ENCODE results near the gene PPP1CA. TPM values are rescaled to one million over a fixed set of nuclear protein-coding genes. Genes with fewer than 3 reads are reported as not detected.
A peak's percentile ranks its signal among the peaks of the same experiment; 100 is the strongest.

The PPP1CA gene
- total RNA-seq, 5 donors from 2014 or later (not counting 1 experiment from before 2014, with no cell fraction given), result 118 to 198 (median 186) TPM

DNA sequence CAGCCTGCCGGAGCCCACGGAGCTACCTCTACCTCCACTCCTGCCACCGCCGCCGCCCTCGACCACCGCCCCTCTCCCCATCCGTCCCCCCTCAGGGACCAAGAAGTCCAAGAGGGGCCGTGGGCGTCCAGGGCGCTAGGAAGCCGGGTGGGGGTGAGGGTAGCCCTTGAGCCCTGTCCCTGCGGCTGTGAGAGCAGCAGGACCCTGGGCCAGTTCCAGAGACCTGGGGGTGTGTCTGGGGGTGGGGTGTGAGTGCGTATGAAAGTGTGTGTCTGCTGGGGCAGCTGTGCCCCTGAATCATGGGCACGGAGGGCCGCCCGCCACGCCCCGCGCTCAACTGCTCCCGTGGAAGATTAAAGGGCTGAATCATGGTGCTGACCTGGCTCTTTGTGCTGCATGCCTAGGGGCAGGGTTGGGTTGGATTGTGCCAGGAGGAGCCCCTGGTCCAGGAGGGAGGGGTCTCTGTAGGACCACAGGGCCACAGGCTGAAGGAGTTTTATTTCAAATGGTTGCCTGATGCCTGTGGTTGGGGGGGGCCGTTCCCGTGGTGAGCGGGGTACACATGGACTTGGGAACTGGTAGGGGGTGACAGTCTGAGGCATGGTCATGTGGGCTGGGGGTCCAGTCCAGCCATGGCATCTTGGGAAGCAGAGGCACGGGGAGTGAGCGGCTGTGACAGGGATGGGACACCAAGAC, 33.5 kb upstream of the PPP1CA start:
- DNase-seq (peak in 5 of 35 experiments; percentile 16 to 33 (median 21)), ATAC-seq (replicated peaks in 1 of 4) (no peak)
- no peaks in the 10 kb centered on the region for H3K9me3 ChIP-seq
- Mint-ChIP-seq H3K27me3 (no peaks in the 10 kb centered on the region), H3K27ac (peak overlapping the region; percentile 90 to 95), H3K4me1 (peaks cover 60 to 74% (median 64%) of the 10 kb centered on the region in 3 donors), H3K4me3 (peak overlapping the region; percentile 91 to 99 (median 92)), H3K36me3 (peaks cover 12% of the 10 kb centered on the region), H3K9me3 (no peaks in the 10 kb centered on the region)
- ChIA-PET POLR2A (no interaction called here), CTCF (no interaction called here)
- H3K4me3 ChIP-seq (ENCODE audit: control insufficient read depth in 1 of 2, extremely low read depth in 1 of 2, low read length in 1 of 2), result peak overlapping the region; percentile 60 to 77
- H3K4me1 ChIP-seq (ENCODE audit: control insufficient read depth in 1 of 2, extremely low read depth in 1 of 2, insufficient read depth in 2 of 2, low read length in 2 of 2), result peaks cover 31 to 89% of the 10 kb centered on the region in 2 experiments
- H3K36me3 ChIP-seq (ENCODE audit: control insufficient read depth in 2 of 2, extremely low read depth in 1 of 2, insufficient read depth in 1 of 2, low read length in 1 of 2), result peaks cover 20 to 57% of the 10 kb centered on the region in 2 donors
- peak overlapping the region; percentile 52 for H3K27ac ChIP-seq (ENCODE audit: low read length)
- H3K27me3 ChIP-seq (replicated peaks in 1 of 2; ENCODE audit: control insufficient read depth in 2 of 2, extremely low read depth in 1 of 2, insufficient read depth in 2 of 2, low read length in 1 of 2), result no peaks in the 10 kb centered on the region
- 26% methylated on average over 15 of the region's 26 CpGs for WGBS (ENCODE audit: insufficient coverage)

DNA sequence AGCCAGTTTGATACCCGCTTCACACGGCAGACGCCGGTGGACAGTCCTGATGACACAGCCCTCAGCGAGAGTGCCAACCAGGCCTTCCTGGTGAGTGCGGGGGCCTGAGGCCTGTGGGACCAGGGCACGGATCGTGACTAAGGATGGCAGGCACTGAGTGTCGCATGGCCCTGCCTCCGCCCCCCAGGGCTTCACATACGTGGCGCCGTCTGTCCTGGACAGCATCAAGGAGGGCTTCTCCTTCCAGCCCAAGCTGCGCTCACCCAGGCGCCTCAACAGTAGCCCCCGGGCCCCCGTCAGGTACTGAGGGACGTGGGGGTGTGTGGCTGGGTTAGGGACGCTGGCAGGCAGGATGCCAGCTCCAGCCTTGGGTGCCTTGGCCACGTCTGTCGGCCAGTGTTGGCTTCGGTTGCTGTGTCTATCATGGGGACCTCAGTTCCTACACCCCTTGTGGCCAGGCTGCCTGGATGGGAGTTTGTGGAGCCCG, 32.8 kb upstream of the PPP1CA start:
- Mint-ChIP-seq H3K36me3 (peaks cover 12% of the 10 kb centered on the region), H3K27ac (peak overlapping the region; percentile 85 to 89), H3K4me3 (peak overlapping the region; percentile 47 to 99 (median 66)), H3K4me1 (peaks cover 57 to 71% (median 59%) of the 10 kb centered on the region in 3 donors), H3K9me3 (no peaks in the 10 kb centered on the region), H3K27me3 (no peaks in the 10 kb centered on the region)
- Histone ChIP-seq H3K27me3 (replicated peaks in 1 of 2; ENCODE audit: control insufficient read depth in 2 of 2, extremely low read depth in 1 of 2, insufficient read depth in 2 of 2, low read length in 1 of 2) (no peaks in the 10 kb centered on the region), H3K4me3 (ENCODE audit: control insufficient read depth in 1 of 2, extremely low read depth in 1 of 2, low read length in 1 of 2) (peak overlapping the region; percentile 49 to 77), H3K27ac (ENCODE audit: low read length) (peak overlapping the region; percentile 52), H3K36me3 (ENCODE audit: control insufficient read depth in 2 of 2, extremely low read depth in 1 of 2, insufficient read depth in 1 of 2, low read length in 1 of 2) (peaks cover 20 to 57% of the 10 kb centered on the region in 2 donors), H3K4me1 (ENCODE audit: control insufficient read depth in 1 of 2, extremely low read depth in 1 of 2, insufficient read depth in 2 of 2, low read length in 2 of 2) (peaks cover 28 to 87% of the 10 kb centered on the region in 2 experiments), H3K9me3 (no peaks in the 10 kb centered on the region)
- ChIA-PET CTCF (no interaction called here), POLR2A (no interaction called here)
- DNase-seq (peak in 5 of 35 experiments; percentile 18 to 45 (median 28)), ATAC-seq (replicated peaks in 1 of 4) (no peak)
- 34% methylated on average over 15 of the region's 23 CpGs for WGBS (ENCODE audit: insufficient coverage)

- H3K9me3 Mint-ChIP-seq, result no peaks in the 10 kb centered on the region
- 50% methylated on average over 11 of the region's 22 CpGs for WGBS (ENCODE audit: insufficient coverage)
- POLR2A ChIA-PET, result no interaction called here
- ATAC-seq (replicated peaks in 1 of 4), result no peak
- peak in 3 of 35 experiments; percentile 13 to 45 (median 20) for DNase-seq
- H3K27me3 Mint-ChIP-seq, result no peaks in the 10 kb centered on the region
- peak overlapping the region; percentile 85 to 89 for H3K27ac Mint-ChIP-seq
- H3K36me3 Mint-ChIP-seq, result peaks cover 12% of the 10 kb centered on the region
- Histone ChIP-seq H3K27ac (ENCODE audit: low read length) (peak overlapping the region; percentile 52), H3K36me3 (ENCODE audit: control insufficient read depth in 2 of 2, extremely low read depth in 1 of 2, insufficient read depth in 1 of 2, low read length in 1 of 2) (peaks cover 20 to 57% of the 10 kb centered on the region in 2 donors), H3K9me3 (no peaks in the 10 kb centered on the region), H3K4me3 (ENCODE audit: control insufficient read depth in 1 of 2, extremely low read depth in 1 of 2, low read length in 1 of 2) (peak overlapping the region; percentile 29 to 77), H3K4me1 (ENCODE audit: control insufficient read depth in 1 of 2, extremely low read depth in 1 of 2, insufficient read depth in 2 of 2, low read length in 2 of 2) (peaks cover 26 to 87% of the 10 kb centered on the region in 2 experiments), H3K27me3 (replicated peaks in 1 of 2; ENCODE audit: control insufficient read depth in 2 of 2, extremely low read depth in 1 of 2, insufficient read depth in 2 of 2, low read length in 1 of 2) (no peaks in the 10 kb centered on the region)
- H3K4me1 Mint-ChIP-seq, result peaks cover 53 to 71% (median 57%) of the 10 kb centered on the region in 3 donors
- peak overlapping the region; percentile 47 to 99 (median 66) for H3K4me3 Mint-ChIP-seq
- CTCF ChIA-PET, result interaction anchor here (0.6 to 1.1 kb wide), 2 partner anchors 17 to 360 kb away, joined by 3 to 5 read pairs; no protein-coding TSS in a partner anchor
Observed at GRCh38 chr11:67433536-67434394, 32.1 kb upstream of the PPP1CA start.

GRCh38 chr11:67432655-67433349, 31.1 kb upstream of the PPP1CA start:
- Mint-ChIP-seq H3K27me3 (no peaks in the 10 kb centered on the region), H3K27ac (peak overlapping the region; percentile 85 to 89), H3K36me3 (peaks cover 12% of the 10 kb centered on the region), H3K9me3 (no peaks in the 10 kb centered on the region), H3K4me3 (peak overlapping the region in 2 of 3 donors; percentile 34 to 99), H3K4me1 (peaks cover 55 to 74% (median 58%) of the 10 kb centered on the region in 3 donors)
- Histone ChIP-seq H3K4me1 (ENCODE audit: control insufficient read depth in 1 of 2, extremely low read depth in 1 of 2, insufficient read depth in 2 of 2, low read length in 2 of 2) (peaks cover 27 to 83% of the 10 kb centered on the region in 2 experiments), H3K27me3 (replicated peaks in 1 of 2; ENCODE audit: control insufficient read depth in 2 of 2, extremely low read depth in 1 of 2, insufficient read depth in 2 of 2, low read length in 1 of 2) (no peaks in the 10 kb centered on the region), H3K4me3 (ENCODE audit: control insufficient read depth in 1 of 2, extremely low read depth in 1 of 2, low read length in 1 of 2) (no peak overlapping the region), H3K36me3 (ENCODE audit: control insufficient read depth in 2 of 2, extremely low read depth in 1 of 2, insufficient read depth in 1 of 2, low read length in 1 of 2) (peaks cover 20 to 57% of the 10 kb centered on the region in 2 donors), H3K27ac (ENCODE audit: low read length) (peak overlapping the region; percentile 52), H3K9me3 (no peaks in the 10 kb centered on the region)
- CTCF ChIA-PET, result interaction anchor here (0.6 to 1.1 kb wide), 3 partner anchors 10 to 359 kb away, joined by 3 to 5 read pairs (median 3); partner anchors contain the start of gene CORO1B (in 1 of the 2)
- POLR2A ChIA-PET, result no interaction called here
- DNase-seq (no peak), ATAC-seq (replicated peaks in 1 of 4) (no peak)
- 89% methylated on average over 9 of the region's 22 CpGs for WGBS (ENCODE audit: insufficient coverage)

DNA sequence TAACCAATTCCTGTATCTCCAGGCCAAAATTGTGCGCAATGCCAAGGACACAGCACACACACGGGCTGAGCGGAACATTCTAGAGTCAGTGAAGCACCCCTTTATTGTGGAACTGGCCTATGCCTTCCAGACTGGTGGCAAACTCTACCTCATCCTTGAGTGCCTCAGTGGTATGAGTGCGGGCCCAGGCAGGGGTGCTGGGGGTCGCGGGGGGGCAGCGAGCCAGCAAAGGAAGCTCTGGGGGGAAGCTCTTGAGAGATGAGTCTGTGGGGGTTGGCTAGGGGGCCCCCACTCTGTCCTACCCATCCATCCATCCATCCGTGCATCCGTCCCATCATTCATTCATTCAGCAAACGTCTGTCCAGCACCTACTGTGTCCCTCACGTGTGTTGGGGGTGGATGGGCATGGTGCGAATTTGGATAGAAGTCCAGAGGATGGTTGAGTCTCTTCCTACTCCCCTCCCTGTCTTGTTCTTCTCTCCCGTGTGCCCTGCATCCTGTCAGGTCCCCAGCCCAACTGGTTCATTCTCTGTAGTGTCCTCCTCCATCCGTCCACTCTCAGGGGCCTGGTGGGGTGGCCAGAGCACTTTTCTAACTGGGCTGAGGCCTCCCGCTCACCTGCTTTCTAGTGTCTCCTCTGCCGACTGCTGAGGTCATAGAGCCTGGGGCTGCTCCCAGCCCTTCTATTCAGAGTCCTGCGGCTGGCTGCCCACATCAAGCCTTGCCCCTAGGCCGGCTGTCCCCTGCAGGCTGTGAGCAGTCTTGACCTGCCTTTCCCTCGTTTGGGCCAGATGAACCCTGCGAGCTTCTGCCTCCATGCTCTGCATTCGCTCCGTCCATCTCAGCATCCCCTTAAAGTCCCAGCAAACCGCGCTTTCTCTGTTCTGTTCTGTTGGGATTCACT, 29.9 kb upstream of the PPP1CA start:
- H3K4me1 ChIP-seq (ENCODE audit: control insufficient read depth in 1 of 2, extremely low read depth in 1 of 2, insufficient read depth in 2 of 2, low read length in 2 of 2), result peaks cover 28 to 89% of the 10 kb centered on the region in 2 experiments
- no peaks in the 10 kb centered on the region for H3K27me3 Mint-ChIP-seq
- WGBS (ENCODE audit: insufficient coverage), result 92% methylated on average over 14 of the region's 24 CpGs
- H3K27ac Mint-ChIP-seq, result peak overlapping the region; percentile 81 to 83
- H3K9me3 Mint-ChIP-seq, result no peaks in the 10 kb centered on the region
- no peak overlapping the region for H3K27ac ChIP-seq (ENCODE audit: low read length)
- H3K27me3 ChIP-seq (replicated peaks in 1 of 2; ENCODE audit: control insufficient read depth in 2 of 2, extremely low read depth in 1 of 2, insufficient read depth in 2 of 2, low read length in 1 of 2), result no peaks in the 10 kb centered on the region
- H3K36me3 ChIP-seq (ENCODE audit: control insufficient read depth in 2 of 2, extremely low read depth in 1 of 2, insufficient read depth in 1 of 2, low read length in 1 of 2), result peaks cover 20 to 56% of the 10 kb centered on the region in 2 donors
- H3K4me3 Mint-ChIP-seq, result peak overlapping the region in 2 of 3 donors; percentile 21 to 53
- POLR2A ChIA-PET, result interaction anchor here in 1 of 2 donors (0.7 kb wide), 1 partner anchor 200 kb away, joined by 9 read pairs; no protein-coding TSS in a partner anchor
- H3K9me3 ChIP-seq, result no peaks in the 10 kb centered on the region
- ATAC-seq (replicated peaks in 1 of 4) (no peak), DNase-seq (no peak)
- H3K4me3 ChIP-seq (ENCODE audit: control insufficient read depth in 1 of 2, extremely low read depth in 1 of 2, low read length in 1 of 2), result no peak overlapping the region
- CTCF ChIA-PET, result interaction anchor here in 1 of 2 donors (0.6 to 1.5 kb wide), 3 partner anchors 12 to 34 kb away, joined by 3 read pairs; partner anchors contain the start of genes CORO1B and PPP1CA
- H3K4me1 Mint-ChIP-seq, result peaks cover 56 to 78% (median 64%) of the 10 kb centered on the region in 3 donors
- peaks cover 12% of the 10 kb centered on the region for H3K36me3 Mint-ChIP-seq
